NOMO-1 treated with dmso at 0.1 percent for 144 hours (cell line): ENCODE data around the gene C11orf58.

Source experiments
- DNase-seq: peaks from one replicate; lab custom pipeline; 2025; ENCODE audit not compliant: unreplicated experiment; lab: John Stamatoyannopoulos, UW

Gene C11orf58

DNA sequence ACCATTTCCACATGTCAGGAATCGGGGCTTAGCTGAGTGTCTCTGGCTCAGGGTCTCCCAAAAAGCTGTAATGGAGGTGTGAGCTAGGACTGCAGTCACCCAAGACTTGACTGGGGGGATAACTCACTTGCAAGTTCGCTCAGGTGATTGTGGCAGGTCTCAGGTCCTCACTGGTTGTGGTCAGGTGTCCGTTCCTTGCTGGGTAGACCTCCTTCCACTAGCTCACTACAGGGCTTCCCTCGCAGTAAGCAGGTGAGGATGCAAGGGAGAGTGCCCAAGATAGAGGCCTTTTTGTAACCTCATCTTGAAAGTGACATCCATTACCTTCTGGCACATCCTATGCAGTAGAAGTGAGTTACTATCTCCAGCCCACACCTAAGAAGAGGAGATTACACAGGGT is 29.5 kb downstream of the C11orf58 start:
- DNase-seq, result no peak

DNA sequence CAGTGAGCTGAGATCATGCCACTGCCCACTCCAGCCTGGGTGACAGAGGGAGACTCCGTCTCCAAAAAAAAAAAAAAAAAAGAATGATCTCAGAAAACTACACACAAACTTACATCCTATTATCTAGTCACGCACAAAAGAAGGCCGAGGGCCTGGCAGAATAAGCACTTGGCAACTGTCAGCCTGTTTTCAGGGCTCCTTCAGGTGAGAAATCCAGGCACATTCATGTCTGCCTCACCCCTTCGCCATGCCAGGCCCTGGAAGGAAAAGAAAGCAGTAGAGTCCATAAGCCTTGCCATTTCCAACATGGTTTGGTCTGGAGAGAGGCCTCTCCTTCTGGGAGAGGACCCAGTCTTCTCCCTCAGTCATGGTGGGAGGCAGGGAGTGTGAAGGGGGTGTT is 30.9 kb downstream of the C11orf58 start:
- no peak for DNase-seq

GRCh38 chr11:16770016-16770415 is 31.6 kb downstream of the C11orf58 start:
- DNase-seq, result no peak

DNA sequence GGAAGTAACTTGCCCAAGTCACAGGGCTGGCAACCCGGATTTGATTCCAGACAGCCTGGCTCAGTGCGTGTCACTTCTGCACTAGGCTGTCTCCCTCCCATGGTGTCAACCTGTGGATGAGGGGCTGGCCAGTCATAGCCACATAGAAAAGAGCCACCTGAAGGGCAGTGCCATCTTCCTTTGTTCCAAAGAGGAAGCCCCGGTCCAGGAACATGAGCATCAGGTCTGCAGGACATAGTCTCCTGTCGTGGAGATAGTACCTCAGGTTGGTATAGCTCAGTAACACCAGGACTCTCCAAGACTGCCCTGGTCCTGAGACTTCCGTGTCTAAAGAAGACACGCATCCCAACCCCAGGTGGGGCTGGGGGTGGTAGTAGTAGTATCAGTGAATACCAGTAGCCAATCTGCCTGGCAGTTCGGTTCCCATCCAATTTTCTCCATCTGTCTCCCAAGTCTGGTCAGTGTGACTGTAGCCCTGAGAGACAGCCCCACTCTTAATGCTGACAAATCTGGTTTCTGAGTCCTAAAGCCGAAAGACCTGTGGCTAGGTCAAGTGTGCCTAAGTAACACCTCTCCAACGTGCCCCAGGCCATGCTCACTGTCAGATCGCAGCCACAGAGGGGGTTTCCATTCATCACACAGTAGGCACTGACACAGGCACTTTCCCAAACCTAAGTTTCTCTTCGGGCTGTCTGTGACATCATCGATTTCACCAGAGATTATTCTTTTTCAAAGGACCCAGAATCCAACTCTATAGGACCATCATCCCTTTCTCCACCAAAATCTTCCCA is 33.1 kb downstream of the C11orf58 start:
- no peak for DNase-seq

DNA sequence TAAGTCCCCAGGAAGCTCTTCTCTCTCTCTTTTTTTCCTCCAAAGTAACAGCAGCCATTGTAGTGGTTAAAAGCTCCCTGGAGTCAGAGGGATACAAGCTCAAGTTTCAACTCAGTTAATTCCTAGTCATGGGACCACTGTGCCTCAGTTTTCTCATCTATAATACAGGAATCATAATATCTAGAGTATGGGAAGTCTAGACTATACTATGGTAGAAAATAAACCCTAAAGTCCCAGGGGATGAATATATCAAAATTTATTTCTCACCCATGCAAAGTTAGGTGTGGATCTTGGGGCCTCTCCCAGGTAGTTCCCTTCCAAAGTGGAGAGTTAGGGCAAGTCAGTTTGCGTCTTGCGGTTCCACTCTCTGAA is 33.7 kb downstream of the C11orf58 start:
- DNase-seq, result no peak

- no peak for DNase-seq
Observed at GRCh38 chr11:16773981-16774935, 35.8 kb downstream of the C11orf58 start.

GRCh38 chr11:16774936-16775613 is 36.6 kb downstream of the C11orf58 start:
- no peak for DNase-seq

GRCh38 chr11:16775614-16776283 is 37.3 kb downstream of the C11orf58 start:
- no peak for DNase-seq

DNA sequence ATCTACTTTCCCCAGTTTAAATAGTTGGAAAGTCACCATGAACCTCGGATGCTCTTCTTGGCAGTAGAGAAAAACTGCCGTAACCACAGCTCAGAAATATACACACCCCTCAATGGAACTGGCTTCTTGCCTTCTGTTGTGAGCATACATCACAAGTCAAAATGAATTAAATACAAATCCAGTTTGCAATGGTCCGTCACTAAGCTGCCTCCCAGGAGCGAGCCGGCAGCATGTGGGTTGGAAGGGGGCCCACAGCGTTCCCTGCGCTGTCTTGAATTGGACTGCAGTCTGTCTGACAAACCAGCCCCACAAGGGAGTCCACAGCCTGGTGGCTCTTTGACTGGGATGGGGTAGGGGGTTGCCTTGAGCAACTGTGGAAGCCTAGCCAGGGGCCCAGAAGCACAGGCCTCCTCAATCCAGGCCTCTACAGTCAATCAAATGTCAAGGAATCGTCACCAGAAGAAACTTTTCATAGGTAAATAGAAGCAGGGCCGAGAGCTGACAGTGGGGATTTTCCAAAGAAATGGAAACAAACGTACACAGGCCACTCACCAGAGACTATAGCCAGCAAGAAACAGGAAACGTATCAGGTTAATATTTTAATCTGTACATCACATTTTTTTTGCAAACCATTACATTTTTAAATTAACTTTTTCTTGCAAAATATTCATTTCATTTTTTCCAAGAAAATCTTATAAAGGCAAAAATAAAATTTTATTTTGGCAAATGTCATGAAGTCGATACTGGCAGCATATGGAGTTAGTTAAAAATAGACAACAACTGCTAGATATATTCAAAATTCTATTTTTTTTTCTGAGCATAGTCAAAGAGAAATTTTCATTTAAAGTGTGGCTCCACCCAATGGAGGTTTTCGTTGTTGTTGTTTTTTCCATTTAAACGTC is 38.5 kb downstream of the C11orf58 start:
- DNase-seq, result no peak

DNA sequence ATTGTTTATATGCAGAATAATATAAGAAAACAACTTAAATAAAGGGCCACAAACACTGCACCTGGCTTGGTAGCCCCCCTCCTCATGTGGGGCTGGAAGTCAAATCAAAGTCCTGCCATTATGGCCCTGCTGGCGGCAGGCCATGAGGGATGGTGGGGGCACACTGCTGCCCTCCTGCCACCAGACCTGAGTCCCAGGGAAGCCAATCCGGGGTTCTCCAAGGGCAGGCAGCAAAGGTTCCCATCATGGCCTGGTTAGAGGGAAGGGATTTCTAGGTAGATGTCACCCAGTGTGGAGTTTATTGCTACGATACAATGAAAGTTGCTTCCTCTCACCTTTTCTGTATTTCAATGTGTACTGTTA is 39.1 kb downstream of the C11orf58 start:
- no peak for DNase-seq

GRCh38 chr11:16778286-16778685 is 39.8 kb downstream of the C11orf58 start:
- no peak for DNase-seq

DNA sequence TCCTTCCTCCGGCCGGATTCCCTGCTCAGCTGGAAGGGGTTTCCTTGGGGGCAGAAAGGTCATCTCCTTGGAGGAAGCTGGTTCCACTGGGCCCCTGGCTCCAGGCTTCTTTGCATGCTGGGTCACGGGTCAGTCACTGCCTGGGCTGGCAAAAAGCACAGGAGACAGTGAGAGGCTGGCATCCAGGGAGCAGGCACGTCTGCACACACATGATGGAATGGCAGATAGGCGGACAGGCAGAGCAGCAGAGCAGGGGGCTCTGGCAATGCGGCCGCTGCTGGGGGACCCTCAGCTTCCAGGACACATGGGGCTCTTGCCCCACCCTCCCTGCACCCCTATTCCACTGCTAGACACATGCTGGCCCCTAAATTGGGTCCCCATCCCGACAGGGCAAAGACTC is 40.4 kb downstream of the C11orf58 start:
- DNase-seq, result no peak

DNA sequence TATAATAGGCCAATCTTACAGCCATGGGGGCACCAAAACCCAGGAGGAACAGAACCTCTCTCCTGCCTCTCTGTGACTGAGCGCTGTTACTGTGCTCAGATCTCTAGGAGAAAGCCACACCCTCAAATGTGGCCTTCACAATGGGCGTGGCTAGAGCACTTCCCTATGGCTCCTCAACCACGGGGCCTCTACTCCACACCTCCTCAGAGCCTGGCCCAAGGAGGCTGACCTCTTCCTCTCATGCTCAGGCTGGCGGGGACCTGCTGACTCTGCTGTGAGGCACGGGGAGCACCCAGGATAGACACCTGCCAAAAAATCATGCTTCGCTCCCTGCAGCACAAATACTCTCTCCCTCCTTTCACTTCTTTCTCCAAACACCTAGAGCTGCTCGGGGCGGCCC is 41.0 kb downstream of the C11orf58 start:
- DNase-seq, result peak; percentile 44

DNA sequence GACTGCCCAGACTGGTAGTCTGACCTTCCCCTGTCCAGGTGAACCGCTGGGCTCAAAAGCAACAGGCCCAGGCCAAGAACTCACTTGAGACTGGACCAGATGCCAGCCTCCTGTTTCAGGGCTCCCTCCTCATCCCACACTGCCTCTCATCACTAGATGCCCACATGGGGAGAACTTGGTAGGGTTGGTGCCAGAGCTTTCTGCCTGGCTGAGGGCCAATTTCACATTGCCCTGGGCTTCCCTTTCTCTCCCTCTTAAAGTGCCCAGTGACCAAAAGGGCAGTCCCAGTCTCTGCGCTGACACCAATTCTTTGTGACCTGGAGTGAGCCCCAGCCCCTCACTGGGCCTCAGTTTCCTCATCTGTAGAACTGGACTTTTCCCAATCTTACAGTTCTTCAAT is 41.7 kb downstream of the C11orf58 start:
- no peak for DNase-seq

DNA sequence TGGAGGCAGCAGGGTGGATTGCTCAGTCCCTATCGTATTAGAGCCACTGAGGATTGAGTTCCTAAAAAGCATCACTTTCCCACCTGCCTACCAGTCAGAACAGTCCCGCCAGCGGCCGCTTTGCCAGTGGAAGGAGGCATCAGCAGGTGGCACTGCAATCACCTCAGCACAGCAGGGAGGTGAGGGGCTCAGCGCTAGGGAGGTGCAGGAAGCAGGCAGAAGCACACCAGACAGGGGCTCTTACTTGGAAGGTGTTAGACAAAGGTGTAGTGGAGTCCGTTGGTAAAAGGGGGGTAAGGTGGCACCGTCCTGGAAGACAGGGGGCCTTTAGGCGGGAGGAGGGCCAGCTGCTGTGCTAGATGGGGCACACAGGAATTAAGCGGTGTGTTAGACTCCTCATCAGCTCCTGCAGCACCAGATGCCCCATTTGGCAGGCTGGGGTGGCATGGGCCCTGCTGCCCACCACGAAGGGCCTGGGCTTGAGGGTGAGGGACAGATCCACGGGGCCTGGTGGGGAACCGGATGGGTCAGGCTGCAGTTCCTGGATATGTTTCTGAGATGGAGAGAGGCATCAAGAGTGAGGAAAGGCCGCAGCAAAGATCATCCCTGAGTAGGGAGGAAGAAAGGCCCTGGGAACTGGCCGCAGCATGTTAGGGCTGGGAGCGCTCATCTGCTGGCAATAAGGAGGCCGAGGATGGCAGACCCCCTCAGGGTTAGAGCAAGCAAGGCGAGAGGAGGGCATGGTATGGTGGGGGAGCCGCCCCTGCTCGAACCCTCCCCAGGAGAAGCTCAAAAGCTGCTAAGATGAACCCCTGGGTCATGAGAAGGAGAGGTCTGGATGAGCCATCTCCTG is 42.5 kb downstream of the C11orf58 start:
- no peak for DNase-seq

GRCh38 chr11:16781936-16782919 is 43.8 kb downstream of the C11orf58 start:
- no peak for DNase-seq

DNA sequence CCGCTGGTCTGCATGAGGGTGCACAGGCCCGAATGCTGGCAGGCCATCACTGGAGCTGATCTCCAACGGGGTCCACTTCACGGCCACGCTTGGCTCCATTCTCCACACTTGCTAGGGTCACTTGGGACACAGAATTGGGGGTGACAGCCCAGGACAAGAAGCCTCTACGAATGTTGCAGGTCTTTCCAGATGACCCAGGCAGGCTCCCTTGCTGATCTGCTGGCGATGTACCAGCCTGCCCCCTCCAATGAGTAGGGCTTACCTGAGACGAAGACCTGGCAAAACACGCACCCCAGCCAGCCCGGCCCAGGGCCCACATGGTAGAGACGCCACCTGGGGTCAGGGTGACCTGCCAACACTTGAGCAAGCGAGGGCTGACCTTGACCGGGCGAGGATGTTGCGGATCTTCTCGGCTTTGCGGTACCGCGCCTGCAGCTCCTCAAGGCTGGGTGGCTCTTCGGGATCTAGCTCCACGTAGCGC is 44.9 kb downstream of the C11orf58 start:
- DNase-seq, result no peak

DNA sequence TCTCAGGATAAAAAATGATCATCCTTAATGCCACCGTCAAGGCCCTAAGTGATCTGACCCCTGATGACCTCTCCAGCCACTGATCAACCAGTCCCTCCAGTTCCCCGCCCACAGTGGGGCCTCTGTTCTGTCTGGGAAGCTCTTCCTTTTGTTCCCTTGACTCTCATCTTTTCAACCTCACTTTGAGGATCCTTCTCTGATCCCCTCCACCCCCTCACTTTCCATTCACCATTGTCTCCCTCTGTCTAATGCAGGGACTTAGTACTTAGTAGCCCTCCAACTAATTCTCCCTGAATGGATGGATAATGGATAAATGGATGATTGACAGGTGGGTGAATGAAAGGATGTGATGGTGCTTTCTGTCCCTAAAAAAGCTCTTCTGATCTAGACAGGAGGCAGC is 45.6 kb downstream of the C11orf58 start:
- DNase-seq, result no peak
